MCF 10A (cell line): Measurements from ENCODE around the gene CST1. TPM values are rescaled to one million over a fixed set of nuclear protein-coding genes. Genes with fewer than 3 reads are reported as not detected.
"Not testable (repeated sequence)": the region's sequence is repeated elsewhere in the genome, so short reads cannot be mapped to it uniquely, and the experiment has no call there.

Experiments used
- BruUV-seq: library from RNA; stranded (reverse); fragments of 400-500 nt; replicated peaks from 2 replicates; lab custom pipeline; 2021; lab: Mats Ljungman, UMichigan
- CTCF ChIA-PET: fragments of 300-600 bp; sonication (Branson Sonifier 250); formaldehyde crosslinking; extraction: SDS; loops from one replicate; lab custom pipeline; 2021; ENCODE audit warnings: antibody characterized with exemption, inconsistent platforms; lab: Yijun Ruan, JAX
- POLR2A ChIA-PET: fragments of 300-600, 350-650 bp; sonication (Branson Sonifier 250); formaldehyde crosslinking; extraction: SDS; loops from one replicate; lab custom pipeline; 2020; ENCODE audit warnings: antibody characterized with exemption, inconsistent platforms; lab: Yijun Ruan, JAX
- DNase-seq: peaks from one replicate; pipeline ENCODE4 v3.0.0-alpha.2; 2018; ENCODE audit not compliant: unreplicated experiment
- H3K27ac Mint-ChIP-seq: one replicate; pipeline ENCODE4 v1.8.0; 2022; ENCODE audit warnings: mild to moderate bottlenecking, low read depth, mixed read lengths; ENCODE audit not compliant: unreplicated experiment
- H3K27me3 Mint-ChIP-seq: one replicate; pipeline ENCODE4 v1.8.0; 2022; ENCODE audit warnings: mixed read lengths; ENCODE audit not compliant: insufficient read depth, unreplicated experiment
- H3K36me3 Mint-ChIP-seq: one replicate; pipeline ENCODE4 v1.8.0; 2022; ENCODE audit warnings: mild to moderate bottlenecking, moderate library complexity, mixed read lengths; ENCODE audit not compliant: insufficient read depth, unreplicated experiment
- H3K4me1 Mint-ChIP-seq: one replicate; pipeline ENCODE4 v1.8.0; 2022; ENCODE audit warnings: mixed read lengths; ENCODE audit not compliant: insufficient read depth, unreplicated experiment
- H3K4me3 Mint-ChIP-seq: one replicate; pipeline ENCODE4 v1.8.0; 2022; ENCODE audit warnings: mild to moderate bottlenecking, moderate library complexity, mixed read lengths; ENCODE audit not compliant: unreplicated experiment
- H3K9me3 Mint-ChIP-seq: one replicate; pipeline ENCODE4 v1.8.0; 2022; ENCODE audit warnings: mixed read lengths; ENCODE audit not compliant: unreplicated experiment
- intact Hi-C: fragments of 100-400 bp; cut with micrococcal nuclease; formaldehyde crosslinking; loops from 2 replicates; pipeline ENCODE4 v1.14.1; 2022
- total RNA-seq: library from RNA; stranded (reverse); gene quantifications from 2 replicates; pipeline ENCODE4 v1.2.3, GENCODE V29; 2022
- TF ChIP-seq, protein P1 (sequence below): fragments of 200-600 bp; IDR thresholded peaks from one replicate; pipeline ENCODE4 v1.8.0; 2022; ENCODE audit warnings: antibody characterized with exemption, mild to moderate bottlenecking; ENCODE audit not compliant: unreplicated experiment

CST1 gene
- total RNA-seq, 1 experiment from 2014 or later, result not detected

DNA sequence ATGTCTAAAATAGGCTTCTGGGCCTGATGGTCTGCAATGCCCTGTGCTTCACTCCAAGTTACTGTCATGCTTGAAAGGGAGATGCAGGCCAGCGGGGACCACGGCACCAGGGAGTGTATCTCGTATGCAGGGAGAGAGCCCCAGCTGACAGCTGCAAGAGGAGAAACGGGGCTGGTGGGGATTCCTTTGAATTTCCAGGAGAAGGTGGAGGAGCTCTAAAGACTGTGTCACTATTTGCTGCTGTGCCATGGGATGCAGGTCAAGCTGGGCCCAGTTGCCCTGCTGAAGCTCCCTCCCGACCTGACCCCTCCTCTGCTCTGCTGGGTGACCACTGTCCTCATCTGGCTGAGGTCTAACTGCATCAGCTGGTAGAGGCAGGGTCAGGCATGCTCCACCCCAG, 989 bp downstream of the CST1 start:
- no peaks in the 10 kb centered on the region for H3K4me1 Mint-ChIP-seq
- no peak overlapping the region for H3K27ac Mint-ChIP-seq
- intact Hi-C loops, result no loop called here
- POLR2A ChIA-PET, result no interaction called here
- peaks cover 8% of the 10 kb centered on the region for H3K9me3 Mint-ChIP-seq
- H3K27me3 Mint-ChIP-seq, result no peaks in the 10 kb centered on the region
- no peak for DNase-seq
- BruUV-seq, result no TSS peak
- no peak overlapping the region for H3K4me3 Mint-ChIP-seq
- CTCF ChIA-PET, result interaction anchor here (0.8 kb wide), 1 partner anchor 87 kb away, joined by 3 read pairs; no protein-coding TSS in a partner anchor
- TF ChIP-seq, protein P1, sequence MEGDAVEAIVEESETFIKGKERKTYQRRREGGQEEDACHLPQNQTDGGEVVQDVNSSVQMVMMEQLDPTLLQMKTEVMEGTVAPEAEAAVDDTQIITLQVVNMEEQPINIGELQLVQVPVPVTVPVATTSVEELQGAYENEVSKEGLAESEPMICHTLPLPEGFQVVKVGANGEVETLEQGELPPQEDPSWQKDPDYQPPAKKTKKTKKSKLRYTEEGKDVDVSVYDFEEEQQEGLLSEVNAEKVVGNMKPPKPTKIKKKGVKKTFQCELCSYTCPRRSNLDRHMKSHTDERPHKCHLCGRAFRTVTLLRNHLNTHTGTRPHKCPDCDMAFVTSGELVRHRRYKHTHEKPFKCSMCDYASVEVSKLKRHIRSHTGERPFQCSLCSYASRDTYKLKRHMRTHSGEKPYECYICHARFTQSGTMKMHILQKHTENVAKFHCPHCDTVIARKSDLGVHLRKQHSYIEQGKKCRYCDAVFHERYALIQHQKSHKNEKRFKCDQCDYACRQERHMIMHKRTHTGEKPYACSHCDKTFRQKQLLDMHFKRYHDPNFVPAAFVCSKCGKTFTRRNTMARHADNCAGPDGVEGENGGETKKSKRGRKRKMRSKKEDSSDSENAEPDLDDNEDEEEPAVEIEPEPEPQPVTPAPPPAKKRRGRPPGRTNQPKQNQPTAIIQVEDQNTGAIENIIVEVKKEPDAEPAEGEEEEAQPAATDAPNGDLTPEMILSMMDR, result no peak
- peaks cover 5% of the 10 kb centered on the region for H3K36me3 Mint-ChIP-seq

DNA sequence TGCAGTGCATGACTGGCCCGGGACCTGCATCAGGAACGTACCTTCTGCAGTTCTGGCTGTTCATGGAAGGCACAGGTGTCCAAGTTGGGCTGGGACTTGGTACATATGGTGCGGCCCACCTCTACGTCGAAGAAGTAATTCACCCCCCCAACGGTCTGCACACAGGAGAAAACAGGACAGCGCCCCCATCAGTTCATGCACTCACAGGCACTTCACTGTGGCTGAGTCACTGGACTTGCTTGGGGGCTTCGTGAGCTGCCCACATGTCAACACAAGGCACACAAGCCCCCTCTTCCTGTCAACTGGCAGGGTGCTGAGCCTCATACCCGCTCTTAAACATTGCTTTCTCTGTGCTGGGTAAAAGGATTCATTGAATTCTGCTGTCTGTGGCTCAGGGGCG, 1.8 kb downstream of the CST1 start:
- H3K36me3 Mint-ChIP-seq, BruUV-seq, CTCF ChIA-PET, H3K4me1 Mint-ChIP-seq, H3K27me3 Mint-ChIP-seq, H3K4me3 Mint-ChIP-seq, H3K9me3 Mint-ChIP-seq, DNase-seq, intact Hi-C loops, POLR2A ChIA-PET, H3K27ac Mint-ChIP-seq: not testable (repeated sequence)

DNA sequence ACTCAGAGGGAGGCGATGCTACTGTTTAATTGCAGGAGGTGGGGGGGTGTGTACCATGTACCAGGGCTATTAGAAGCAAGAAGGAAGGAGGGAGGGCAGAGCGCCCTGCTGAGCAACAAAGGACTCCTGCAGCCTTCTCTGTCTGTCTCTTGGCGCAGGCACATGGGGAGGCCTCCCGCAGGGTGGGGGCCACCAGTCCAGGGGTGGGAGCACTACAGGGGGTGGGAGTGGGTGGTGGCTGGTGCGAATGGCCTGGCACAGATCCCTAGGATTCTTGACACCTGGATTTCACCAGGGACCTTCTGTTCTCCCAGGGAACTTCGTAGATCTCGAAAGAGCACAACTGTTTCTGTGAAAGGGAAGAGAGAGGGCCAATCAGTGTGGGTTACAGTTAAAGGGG, 3.2 kb downstream of the CST1 start:
- intact Hi-C loops, POLR2A ChIA-PET, H3K4me1 Mint-ChIP-seq, H3K9me3 Mint-ChIP-seq, DNase-seq, BruUV-seq, CTCF ChIA-PET, H3K27ac Mint-ChIP-seq, H3K27me3 Mint-ChIP-seq, H3K4me3 Mint-ChIP-seq, H3K36me3 Mint-ChIP-seq: not testable (repeated sequence)

DNA sequence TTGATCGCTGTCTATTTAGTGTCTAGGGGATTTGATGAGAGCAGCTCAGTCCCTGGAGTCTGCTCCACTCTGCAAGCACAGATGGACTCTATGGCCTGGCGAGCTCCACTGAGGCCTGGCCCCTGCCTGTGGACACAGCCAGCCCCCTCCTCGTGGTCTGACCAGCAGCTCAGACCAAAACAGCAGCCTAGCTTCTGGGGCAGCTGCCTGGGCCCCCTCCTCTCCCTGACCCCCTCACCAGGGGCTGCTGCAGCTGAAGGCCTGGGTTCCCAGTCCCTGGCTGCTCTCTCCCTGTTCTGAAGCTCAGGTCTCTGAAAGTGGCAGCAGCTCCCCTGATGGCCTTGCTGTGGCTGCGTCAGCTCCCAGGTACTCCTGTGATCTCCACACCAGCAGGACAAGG, 3.6 kb downstream of the CST1 start:
- peaks cover 14% of the 10 kb centered on the region for H3K27me3 Mint-ChIP-seq
- intact Hi-C loops, POLR2A ChIA-PET, BruUV-seq, H3K4me1 Mint-ChIP-seq, H3K4me3 Mint-ChIP-seq, DNase-seq, H3K36me3 Mint-ChIP-seq, H3K9me3 Mint-ChIP-seq, H3K27ac Mint-ChIP-seq: not testable (repeated sequence)
- CTCF ChIA-PET, result interaction anchor here (0.6 kb wide), 1 partner anchor 1812 kb away, joined by 3 read pairs; no protein-coding TSS in a partner anchor

DNA sequence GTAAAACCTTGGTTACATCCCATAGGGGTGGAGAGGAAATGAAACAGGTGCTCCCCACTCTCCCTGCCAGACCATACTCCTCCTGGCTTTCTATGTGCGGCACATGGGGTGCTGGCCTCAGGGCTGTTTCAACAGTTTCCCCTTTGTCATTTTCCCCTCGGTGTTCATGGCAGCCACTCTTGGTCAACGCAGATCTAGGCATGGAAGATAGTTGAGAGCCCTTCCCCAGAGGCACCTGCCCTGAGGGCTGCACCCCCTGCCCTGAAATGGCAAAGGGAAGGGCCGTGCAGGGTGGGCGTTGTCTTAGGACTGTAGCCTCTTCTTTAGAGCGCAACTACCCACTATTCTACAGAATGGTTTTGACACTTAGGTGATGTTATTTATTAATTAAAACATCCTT, 4.4 kb downstream of the CST1 start:
- ChIA-PET POLR2A (no interaction called here), CTCF (no interaction called here)
- TF ChIP-seq, protein P1, result no peak
- intact Hi-C loops, result no loop called here
- peaks cover 16% of the 10 kb centered on the region for H3K27me3 Mint-ChIP-seq
- BruUV-seq, result no TSS peak
- no peak overlapping the region for H3K4me3 Mint-ChIP-seq
- no peaks in the 10 kb centered on the region for H3K4me1 Mint-ChIP-seq
- H3K9me3 Mint-ChIP-seq, result no peaks in the 10 kb centered on the region
- H3K27ac Mint-ChIP-seq, result no peak overlapping the region
- peaks cover 5% of the 10 kb centered on the region for H3K36me3 Mint-ChIP-seq
- no peak for DNase-seq
